DLD1 (cell line): ENCODE data around the gene RFC2.
"Not testable (repeated sequence)": the region's sequence is repeated elsewhere in the genome, so short reads cannot be mapped to it uniquely, and the experiment has no call there.

Experiments used
- in situ Hi-C: cut with HindIII; loops from 2 replicates; pipeline ENCODE4 v1.10.0; 2017; ENCODE audit warnings: low sequenced_read_pairs

Gene RFC2

DNA sequence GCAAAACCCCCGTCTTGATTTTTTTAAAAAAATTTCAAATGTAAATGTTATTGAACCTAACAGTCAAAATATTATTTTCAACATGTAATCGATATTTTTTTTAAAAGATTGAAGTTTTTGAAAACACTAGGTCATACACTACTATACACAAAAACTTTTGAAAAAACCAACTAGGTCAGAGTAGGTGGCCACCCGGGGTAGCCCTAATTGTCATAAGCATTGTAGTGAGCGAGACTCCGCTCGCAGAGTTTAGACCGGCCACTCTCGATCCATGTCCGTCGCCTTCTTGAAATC, 417 bp downstream of the RFC2 start:
- in situ Hi-C loops, result no loop called here

DNA sequence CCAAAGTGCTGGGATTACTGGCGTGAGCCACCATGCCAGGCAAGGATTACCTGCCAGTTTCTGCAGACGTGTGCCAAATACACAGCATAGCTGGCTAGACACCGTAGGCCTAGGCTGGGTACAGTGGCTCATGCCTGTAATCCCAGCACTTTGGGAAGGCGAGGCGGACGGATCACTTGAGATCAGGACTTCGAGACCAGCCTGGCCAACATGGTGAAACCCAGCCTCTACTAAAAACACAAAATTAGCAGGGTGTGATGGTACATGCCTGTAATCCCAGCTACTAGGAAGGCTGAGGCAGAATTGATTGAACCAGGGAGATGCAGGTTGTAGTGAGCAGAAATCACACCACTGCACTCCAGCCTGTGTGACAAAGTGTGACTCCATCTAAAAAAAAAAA, 868 bp downstream of the RFC2 start:
- in situ Hi-C loops, result no loop called here

DNA sequence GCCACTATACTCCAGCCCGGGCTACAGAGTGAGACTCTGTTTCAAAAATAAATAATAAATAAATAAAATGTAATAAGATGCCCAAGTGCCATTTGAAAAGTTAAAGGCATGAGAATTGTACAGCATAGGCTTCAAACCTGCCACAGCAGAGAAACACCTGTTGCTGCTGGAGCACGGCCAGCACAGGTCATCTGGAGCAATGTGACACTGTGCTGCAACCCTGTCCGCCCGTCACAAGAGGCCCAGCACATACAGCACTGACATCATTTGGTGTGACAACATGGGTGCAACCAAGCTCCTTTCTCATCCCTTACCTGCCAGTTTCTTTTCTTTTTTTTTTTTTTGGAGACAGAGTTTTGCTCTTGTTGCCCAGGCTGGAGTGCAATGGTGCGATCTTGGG, 1.3 kb downstream of the RFC2 start:
- in situ Hi-C loops, result no loop called here

DNA sequence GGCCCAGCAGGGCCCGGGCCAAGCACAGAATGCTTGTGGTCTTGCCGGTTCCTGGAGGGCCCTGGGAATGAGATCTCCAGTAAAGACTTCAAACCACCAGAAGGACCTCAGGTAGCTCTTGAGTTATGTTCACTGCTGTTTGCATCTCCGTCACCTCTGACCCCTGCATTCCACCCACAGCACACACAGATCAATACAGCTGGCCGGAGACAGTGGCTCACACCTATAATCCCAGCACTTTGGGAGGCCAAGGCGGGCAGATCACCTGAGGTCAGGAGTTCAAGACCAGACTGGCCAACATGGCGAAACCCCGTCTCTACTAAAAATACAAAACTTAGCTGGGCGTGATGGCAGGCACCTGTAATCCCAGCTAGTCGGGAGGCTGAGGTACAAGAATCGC, 5.1 kb downstream of the RFC2 start:
- in situ Hi-C loops, result not testable (repeated sequence)

DNA sequence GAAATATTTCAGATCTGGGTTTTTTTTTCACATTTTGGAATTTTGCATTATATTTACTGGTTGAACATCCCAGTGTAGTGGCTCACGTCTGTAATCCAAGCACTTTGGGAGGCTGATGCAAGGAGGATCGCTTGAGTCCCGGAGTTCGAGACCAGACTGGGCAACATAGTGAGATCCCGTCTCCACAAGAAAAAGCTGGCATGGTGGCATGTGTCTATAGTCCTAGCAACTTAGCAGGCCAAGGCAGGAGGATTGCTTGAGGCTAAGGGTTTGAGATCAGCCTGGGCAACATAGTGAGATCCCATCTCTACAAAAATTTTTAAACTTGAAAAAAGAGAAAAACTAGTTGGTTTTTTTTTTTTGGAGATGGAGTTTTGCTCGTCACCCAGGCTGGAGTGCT, 6.0 kb downstream of the RFC2 start:
- in situ Hi-C loops, result no loop called here

DNA sequence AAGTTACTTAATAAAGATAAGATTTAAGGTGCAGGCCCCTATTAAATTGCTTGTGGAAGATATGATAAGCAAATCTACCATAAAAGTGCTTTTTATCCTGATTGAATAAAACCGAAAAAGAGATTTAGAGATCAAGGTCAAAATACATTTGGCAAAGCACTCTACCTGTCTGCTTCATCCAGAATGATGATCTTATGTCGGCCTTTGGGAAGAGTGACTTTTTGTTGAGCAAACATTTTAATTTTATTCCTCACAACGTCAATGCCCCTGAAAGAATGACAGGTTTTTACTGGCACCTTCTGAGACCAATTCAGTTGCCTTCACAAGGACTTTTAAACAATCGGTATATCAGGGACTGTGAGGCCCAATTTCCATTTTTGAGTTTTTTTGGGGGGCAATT, 7.7 kb downstream of the RFC2 start:
- in situ Hi-C loops, result no loop called here

DNA sequence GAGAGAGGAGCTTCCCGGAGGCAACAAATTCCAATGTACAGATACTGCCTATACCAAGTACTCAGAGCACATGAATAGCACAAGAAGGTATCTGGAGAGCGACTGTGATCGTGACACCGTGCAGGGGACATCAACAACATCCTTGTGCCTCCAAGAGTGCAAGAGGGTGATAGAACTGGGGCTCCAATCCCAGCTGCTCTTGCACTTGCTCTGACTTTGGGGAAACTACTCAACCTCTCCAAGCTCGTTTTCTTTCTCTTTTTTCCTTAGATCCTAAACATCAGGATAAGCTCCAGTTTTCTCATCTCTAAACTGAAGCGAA, 12.1 kb downstream of the RFC2 start:
- in situ Hi-C loops, result no loop called here

DNA sequence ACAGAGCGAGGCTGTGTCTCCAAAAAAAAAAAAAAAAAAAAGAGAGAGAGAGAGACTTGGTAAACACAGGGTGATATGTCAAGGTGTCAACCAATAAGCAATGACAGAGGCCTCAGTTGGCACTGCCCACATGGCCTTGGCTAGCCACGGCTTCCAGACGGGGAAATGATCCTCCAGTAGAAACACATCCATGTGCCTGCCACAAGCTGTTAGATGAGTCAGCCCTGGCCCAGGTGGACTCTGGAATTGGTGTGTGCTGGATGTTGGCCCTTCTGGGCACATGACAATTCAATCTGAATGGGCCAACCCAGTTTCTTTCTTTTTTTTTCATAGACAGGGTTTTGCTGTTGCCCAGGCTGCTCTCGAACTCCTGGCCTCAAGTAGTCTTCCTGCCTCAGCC, 13.7 kb downstream of the RFC2 start:
- in situ Hi-C loops, result no loop called here

DNA sequence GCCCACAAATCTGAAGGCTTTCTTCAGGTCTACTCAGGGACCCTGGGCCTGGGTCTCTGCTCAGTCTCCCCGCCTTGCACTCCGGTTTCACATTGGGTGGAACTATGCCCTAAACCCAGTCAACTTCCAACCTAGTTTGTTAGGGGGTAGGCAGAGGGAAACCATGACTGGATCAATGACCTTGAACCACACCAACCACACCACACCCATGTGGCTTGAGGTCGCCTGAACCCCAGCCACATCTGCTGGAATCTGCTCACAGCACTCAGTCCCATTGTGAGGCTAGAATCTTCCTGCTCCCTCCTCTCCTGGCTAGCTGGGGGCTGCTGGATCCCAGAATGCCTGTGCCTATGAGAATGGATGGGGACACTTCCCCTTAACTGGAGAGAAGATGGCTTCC, 17.9 kb downstream of the RFC2 start:
- in situ Hi-C loops, result no loop called here

DNA sequence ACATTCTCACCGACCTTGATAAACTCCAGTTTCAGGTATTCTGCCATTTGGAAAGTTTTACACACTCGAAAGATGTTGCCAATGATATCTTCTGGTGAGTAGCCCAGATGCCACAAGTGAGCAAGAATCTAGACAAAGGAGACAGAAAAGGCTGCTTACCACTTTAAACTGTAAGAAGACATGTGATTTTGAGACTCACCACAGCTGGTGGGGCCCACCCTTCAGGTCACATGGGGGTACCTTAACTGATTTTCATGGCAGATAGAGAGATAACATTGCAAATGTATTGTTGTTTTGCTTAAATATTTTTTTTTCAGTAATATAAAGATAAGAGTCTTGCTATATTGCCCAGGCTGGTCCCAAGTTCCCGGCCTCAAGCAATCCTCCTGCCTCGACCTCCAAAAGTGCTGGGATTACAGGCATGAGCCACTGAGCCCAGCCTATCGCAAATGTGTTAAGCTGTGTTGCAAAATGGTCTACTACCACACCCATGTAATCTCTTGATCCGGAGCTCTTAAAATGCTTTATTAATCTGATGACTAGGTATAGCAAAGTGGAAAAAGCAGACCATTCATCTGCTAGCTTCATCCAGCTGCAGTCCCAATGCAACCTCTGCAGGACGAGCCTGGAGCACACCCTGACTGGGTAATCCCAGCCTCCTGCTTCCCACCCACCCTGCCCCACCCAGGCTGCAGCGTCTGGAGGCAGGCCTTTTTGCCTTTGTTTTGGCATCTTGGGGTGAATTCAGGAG, 18.5 kb downstream of the RFC2 start:
- in situ Hi-C loops, result no loop called here

DNA sequence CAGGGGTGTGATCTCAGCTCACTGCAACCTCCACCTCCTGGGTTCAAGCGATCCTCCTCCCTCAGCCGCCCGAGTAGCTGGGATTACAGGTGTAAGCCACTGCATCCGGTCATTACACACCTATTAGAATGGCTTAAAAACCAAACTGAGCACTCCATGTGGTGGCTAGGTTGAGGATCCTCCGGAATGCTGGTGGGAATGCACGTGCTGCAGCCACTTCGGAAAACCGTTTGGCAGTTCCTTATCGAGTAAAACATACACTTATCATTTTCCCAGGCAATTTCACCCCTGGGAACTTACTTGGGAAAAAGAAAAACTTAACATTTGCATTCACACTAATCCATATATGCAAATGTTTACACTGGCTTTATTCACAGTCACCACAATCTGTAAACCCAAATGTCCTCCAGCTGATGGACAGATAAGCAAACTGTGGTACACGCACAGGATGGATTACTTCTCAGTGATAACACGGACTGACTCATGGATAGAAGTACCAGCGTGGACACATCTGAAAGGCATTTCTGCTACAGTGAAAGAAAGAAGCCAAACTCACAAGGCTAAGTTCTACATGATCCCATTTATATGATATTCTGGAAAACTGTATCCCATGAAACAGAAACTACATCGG, 20.4 kb downstream of the RFC2 start:
- in situ Hi-C loops, result no loop called here

DNA sequence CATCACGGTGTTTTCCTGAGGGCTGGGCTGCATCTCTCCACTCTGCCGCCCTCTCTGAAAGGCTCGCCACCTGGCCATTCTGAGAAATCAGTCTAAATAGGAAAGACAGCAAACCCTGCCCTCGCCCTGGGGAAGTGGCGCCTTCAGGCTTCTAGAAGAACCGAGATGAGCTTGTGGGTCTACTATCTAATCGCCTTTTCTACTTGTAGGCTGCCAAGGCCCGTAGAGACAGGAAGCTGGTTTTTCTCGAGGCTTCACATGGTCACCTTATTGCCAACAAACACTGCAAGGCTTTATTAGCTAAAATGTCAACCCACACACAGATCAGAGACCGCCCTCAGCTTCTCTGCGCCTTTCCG, 23.0 kb downstream of the RFC2 start:
- in situ Hi-C loops, result no loop called here

DNA sequence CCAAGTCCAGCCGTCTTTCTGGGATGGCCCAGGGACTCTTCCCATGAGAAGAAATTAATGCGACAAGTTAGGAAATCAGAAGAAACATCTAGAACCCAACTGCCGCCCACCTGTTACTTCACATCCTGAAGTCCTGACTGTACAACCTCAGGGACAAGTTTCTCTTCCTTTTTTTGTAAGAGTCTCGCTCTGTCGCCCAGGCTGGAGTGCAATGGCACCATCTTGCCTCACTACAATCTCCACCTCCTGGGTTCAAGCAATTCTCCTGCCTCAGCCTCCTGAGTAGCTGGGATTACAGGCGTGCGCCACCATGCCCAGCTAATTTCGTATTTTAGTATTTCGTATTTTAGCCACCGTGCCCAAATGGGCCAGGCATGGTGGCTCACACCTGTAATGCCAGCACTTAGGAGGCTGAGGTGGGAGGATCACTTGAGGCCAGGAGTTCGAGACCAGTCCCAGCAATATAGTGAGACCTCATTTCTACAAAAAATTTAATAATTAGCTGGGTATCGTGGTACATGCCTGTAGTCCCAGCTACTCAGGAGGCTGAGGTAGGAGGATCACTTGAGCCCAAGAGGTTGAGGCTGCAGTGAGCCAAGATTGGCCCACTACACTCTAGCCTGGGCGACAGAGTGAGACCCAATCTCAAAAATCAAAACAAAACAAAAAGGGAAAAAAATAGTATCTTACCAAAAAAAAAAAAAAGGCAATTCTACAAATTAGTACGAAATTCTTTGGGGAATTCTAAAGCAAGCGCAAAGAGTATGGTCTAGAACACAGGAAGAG, 23.6 kb downstream of the RFC2 start:
- in situ Hi-C loops, result no loop called here

DNA sequence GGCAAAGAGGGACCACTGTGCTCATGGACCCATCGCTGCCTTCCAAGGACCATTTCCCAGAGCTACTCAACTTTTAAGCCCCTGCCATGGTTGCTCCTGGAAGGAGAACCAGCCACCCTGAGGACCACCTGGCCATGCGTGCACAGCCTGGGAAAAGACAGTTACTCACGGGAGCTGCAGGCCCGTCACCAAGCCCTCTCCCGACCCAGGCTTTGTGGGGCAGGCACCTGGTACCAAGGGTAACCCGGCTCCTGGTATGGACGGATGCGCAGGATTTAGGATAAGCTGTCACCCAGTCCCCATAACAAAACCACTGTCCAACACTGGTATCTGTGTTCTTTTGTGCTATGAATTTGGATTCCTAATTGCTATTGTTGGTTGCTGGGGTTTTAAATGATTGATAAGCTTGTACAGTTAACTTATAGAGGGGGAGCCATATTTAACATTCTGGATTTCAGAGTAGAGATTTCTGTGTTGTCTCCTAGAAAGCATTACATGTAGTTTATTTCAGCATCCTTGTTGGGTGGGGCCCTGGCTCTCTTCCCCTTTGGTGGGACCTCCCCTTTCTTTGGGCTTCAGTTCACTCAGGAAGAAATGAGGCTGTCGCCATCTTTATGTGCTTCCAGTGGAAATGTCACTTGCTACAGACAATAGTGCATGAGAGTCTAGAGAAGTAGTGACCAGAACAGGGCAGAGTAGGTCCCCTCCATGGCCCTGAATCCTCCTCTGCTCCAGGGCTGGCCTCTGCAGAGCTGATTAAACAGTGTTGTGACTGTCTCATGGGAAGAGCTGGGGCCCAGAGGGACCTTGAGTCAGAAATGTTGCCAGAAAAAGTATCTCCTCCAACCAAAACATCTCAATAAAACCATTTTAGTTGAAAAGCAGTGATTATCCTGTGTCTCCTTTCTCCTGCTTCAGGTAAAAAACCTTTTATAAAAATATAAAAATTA, 25.0 kb downstream of the RFC2 start:
- in situ Hi-C loops, result no loop called here

DNA sequence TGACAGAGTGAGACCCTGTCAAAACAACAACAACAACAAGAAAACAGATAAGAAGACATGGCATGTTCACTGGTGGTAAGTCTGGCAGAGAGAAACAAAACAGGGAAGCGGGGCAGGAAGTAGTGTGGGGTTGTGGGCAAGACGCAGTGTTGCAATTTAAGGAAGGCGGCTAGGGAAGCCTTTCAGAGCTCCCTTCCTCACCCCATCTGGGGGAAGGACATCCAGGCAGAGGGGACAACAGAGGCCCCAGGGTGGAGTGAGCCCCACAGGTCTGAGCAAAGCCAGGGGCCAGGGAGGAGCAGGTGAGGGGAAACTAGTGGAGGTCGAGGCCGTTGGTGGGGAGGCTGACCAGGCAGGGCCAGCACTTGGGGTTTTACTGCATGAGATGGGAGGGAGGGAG, 27.6 kb downstream of the RFC2 start:
- in situ Hi-C loops, result no loop called here

DNA sequence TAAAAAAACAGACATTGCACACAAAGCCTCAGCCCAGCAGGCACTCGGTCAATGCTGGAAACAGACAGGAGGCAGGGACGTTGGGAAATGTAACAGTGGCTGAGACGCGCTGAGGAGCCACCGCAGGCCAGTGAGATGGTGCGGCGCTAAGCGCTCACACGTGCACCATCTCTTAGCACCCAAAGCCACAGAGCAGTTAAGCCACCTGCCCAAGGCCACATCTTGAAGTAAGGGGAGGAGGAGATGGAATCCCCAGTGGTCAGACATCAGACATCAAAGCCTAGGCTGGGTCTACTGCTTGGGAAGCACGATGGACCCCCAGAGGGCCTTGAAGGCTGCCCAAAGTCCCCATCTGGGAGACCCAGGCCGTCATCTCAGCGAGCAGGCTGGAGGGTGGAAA, 28.8 kb downstream of the RFC2 start:
- in situ Hi-C loops, result no loop called here

DNA sequence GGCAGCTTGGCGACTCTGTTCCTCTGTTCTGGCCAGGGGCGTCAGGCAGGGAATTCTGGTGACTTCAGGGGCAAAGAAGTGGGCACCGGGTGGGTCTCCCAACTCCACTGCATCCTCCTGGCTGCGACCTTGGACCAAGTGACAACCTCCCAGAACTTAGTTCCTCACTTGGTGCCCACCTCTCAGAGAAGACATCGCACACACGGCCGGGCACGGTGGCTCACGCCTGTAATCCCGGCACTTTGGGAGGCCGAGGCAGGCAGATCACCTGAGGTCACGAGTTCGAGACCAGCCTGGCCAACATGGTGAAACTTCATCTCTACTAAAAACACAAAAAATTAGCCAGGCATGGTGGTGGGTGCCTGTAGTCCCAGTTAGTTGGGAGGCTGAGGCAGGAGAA, 29.3 kb downstream of the RFC2 start:
- in situ Hi-C loops, result not testable (repeated sequence)

DNA sequence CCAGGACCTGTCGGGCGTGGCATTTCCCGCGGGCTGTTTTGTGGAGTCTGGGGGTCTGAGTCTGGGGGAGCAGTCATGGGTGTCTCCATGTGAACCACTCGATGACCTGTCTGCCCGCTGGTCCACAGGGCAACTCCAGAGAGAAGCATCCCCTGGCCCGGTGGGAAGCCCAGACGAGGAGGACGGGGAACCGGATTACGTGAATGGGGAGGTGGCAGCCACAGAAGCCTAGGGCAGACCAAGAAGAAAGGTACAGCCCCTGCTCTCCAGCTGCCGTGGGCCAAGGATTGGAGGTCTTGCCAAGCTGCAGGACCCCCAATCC, 29.7 kb downstream of the RFC2 start:
- in situ Hi-C loops, result no loop called here

DNA sequence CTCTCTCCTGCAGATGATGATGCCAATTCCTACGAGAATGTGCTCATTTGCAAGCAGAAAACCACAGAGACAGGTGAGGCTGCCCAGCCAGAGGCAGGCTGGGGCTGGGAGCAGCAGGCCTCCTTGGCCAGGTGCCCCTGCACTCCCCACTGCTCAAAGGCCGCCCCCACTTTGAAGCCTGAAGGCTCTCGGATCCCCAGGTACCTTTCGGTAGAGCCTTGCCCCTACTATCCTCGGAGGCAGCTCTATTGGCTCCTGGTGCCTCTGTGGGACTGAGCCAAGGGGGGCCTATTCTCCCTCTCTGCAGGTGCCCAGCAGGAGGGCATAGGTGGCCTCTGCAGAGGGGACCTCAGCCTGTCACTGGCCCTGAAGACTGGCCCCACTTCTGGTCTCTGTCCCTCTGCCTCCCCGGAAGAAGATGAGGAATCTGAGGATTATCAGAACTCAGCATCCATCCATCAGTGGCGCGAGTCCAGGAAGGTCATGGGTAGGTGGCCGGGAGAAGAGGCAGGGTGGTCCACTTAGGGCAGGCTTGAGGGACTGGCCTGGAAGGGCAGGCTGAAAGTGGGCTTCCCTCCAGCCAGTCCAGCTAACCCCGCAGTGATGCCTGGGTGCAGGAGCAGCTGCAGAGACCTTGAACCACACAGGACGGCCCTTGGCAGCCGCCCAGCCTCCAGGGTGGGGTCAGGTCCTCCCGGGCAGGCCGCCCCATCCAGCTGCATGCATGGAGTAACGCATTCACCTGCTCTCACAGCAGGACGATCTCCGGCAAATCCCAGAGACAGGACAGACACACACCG, 30.3 kb downstream of the RFC2 start:
- in situ Hi-C loops, result no loop called here

DNA sequence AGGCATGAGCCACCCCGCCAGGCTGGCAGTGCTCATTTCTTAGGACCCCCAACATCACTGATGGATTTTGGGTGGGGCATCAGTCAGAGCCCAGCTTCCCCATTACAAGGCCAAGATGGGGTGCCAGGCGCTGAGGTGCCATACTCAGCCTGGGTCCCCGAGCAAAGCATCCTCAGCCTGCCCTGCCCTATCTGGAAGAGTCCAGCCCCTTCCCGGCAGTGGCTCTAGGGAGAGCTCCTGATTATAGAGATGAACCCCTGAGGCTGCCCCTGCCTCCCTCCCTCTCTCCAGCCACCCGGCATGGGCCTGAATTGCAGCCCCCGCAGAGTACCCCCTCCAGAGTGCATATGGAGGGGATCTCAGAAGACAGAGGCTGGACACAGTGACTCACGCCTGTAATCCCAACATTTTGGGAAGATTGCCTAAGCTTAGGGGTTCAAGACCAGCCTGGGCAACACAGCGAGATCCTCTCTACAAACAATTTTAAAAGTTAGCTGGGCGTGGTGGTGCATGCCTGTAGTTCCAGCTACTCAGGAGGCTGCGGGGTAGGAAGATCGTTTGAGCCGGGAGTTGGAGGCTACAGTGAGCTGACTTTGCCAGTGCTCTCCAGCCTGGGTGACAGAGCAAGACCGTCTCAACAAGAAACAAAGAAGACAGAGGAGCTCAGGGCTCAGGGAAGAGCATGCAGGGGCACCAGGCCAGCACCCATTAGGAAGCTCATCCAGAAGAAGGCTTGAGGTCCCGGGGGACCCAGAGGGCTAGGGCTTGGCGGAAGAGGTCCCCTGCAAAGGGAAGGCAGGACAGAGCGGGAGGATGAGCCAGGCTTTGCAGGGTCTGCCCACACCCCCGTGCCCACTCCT, 31.1 kb downstream of the RFC2 start:
- in situ Hi-C loops, result no loop called here
